CD4-positive, alpha-beta T cell treated with Interleukin-12 subunit alpha and Interleukin-12 subunit beta, for 1 hour (primary cell): ENCODE measurements around the gene POR.

ENCODE experiments used
- DNase-seq: peaks from one replicate; pipeline ENCODE4 v3.0.0-alpha.2; 2020

POR gene

GRCh38 chr7:75980430-75981202 lies 65.7 kb downstream of the POR start:
- DNase-seq, result no peak

DNA sequence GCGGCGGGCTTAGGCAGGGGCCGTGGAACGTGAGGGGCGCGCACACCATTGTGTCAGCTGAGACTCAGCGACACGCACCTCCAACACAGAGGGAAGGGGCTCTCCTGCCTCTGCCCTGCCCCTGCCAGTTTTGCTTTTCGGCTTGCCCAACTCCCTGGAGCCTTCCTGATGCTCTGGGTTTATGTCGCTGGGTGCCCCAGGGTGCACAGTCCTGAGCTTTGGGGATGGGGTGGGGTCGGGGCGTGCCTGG lies 66.2 kb downstream of the POR start:
- DNase-seq, result no peak

DNA sequence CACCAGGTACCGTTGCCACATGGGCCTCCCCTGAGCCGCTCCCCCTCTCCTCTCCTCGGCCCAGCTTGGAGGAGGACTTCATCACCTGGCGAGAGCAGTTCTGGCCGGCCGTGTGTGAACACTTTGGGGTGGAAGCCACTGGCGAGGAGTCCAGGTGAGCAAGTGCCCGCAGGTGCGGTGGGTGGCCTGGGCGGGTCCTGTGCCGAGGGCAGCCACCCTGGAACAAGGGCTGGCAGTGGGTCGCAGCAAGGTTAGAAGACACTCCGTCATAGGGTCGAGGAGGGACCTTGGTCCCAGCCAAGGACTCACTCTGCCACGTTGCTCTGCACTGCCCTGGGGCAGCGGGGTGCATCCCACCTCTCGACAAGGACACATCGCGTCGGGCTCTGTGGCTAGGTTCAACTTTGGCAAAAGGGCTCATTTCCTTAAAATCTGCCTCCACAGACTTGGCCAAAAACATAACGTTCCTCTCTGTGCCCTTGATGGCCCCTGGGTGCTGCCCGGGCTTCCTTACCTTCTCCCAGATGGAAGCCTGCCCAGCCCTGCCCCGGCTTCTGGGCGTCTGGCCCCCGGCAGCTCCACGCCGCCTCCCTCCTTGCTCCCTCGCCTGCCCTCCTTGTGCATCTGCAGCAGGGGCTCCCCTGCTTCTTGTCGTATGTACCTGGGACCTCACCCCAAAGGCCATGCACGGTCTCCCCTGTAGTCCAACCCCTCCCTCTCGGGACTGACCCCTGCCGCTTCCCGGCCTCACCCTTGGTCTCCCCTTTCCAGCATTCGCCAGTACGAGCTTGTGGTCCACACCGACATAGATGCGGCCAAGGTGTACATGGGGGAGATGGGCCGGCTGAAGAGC lies 66.7 kb downstream of the POR start:
- no peak for DNase-seq

DNA sequence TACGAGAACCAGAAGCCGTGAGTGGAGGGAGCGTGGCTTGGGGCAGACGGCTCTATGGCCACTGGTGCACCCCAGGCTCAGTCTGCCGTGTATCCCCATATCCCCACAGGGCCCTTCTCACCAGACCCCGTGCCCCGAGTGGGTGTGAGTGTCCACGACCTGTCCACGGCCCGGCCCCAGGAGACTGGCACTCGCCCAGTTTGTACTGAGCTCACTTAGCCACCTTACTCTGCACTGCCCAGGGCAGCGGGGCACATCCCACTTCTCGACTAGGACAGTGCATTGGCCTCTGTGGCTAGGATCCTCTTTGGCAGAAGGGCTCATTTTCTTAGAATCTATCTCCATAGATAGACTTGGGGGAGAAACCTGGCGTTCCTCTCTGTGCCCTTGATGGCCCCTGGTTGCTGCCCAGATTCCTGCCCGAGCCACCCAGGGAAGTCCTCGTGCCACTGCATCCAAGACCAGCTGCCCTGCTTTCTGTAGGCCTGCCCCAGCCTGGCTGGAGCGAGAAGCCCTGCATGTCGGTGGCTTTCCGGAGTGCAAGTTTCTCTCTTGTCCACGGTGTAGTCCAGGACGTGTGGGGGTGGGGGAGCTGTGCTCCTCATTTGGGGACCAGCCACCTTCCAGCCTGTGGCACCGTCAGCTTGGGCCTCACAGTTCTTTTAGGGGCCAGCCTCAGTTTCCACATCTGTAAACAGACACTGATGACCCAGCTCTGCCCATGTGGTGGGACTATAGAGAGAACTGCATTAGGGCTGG lies 67.5 kb downstream of the POR start:
- DNase-seq, result no peak

GRCh38 chr7:75983471-75984129 lies 68.6 kb downstream of the POR start:
- DNase-seq, result no peak

GRCh38 chr7:75984130-75985008 lies 69.4 kb downstream of the POR start:
- no peak for DNase-seq

GRCh38 chr7:75985009-75985517 lies 70.1 kb downstream of the POR start:
- DNase-seq, result no peak

- DNase-seq, result no peak
Observed at GRCh38 chr7:75985518-75986146, 70.7 kb downstream of the POR start.

GRCh38 chr7:75986147-75986781 lies 71.3 kb downstream of the POR start:
- DNase-seq, result no peak

DNA sequence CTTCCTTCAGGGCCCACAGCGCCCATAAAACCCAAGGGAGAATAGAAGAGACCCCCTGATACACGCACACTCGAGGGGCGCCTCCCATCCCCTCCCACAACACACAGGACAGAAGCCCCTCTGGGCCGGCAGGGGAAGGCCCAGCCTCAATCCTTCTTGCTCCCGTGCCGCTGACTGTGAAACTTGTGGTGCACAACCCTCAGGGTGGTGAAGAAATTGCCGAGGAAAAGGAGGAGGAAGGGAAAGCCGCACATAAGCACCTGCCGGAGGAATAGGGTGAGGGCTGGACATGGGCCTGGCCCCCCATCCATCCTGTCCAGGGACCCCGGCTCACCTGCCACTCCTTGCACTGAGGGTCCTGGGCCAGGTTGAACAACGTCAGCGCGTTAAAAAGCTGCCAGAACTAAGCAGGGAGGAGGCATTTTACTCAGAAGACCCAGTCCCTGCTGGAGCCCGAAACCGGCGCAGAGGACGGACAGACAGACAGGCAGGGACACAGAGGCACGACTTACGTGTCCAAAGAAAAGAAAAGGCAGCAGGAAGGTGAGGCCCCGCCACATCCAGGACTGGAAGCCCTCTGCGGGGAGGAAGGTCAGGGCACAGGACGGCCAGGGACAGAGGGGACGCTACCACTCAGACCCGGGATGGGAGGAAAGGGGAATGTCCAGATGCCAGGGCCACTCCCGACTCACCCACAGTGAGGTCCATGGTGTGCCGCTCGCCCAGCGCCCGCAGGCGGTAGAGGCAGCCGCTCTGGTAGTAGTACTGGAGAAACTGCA lies 72.3 kb downstream of the POR start:
- no peak for DNase-seq

DNA sequence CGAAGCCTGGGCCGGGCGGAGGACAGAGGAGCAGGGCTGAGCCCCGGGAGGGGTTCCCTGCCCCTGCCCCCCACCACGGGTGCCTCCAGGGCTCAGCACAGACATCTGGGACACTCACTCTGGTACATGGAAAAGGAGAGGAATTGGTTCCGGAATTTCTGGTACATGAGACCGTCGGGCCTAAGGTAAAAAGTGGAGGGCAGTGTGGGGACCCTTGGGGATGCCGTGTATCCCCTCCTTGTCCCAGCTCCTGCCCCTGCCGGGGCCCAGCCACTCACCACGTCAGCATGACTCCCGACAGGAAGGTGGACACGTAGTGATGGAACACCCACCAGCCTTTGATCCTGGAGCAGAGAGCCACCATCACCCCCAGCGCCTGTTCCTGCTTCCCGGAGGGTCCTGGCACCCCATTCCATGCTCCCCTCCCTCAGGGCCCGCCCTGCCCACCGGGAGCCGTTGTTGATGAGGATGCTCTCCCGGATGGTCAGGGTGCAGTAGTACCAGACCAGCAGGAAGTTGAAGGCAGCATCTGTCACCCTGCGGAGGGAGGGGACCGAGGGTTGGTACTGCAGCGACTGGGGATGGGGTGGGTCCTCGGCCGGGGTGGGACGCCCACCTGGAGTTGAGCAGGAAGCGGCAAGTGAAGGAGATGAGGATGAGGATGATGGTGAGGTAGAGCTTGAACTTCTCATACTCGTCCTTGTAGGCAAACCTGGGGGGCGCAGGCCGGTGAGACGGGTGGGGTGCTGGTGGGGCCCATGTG lies 73.0 kb downstream of the POR start:
- no peak for DNase-seq

- DNase-seq, result no peak
Observed at GRCh38 chr7:75988568-75989499, 73.9 kb downstream of the POR start.

DNA sequence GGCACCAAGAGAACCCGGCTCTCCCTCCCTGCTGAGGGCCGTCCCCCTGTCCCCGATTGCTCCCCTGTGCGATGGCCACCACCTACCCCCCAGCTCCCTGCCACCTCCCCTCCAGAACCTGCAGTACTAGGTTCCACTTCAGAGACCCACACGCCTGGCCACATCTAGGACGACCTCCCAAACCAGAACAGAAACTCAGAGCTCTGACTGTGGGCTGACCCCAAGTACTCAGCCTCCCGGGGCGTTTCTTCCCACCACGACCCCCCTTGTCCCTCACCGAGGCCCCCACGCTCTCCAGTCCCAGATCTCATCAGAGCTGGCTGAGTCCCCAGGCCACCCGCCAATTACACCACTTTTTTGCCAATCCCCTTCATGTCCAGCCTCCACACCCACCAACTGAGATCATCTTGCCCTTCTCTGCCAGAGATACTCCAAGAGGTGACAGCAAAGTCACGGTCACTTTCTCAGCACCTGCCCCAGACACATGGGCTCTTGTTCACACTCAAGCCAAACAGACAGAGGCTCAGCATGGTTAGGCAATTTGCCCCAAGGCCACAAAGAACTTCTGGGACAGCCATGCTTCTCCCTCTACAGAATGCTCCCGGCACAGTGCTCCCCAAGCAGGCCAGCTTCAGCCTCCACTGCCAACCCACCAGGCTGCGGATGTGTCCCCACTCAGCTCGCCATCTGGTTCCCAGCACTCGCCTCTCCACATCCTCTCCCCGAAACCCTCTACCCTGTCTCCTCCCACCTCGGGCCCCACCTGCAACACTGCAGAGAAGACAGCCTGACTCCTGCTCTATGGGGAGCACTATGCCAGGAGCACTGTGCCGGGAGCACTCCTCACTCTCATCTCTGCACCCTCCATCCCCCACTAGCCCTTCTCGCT lies 74.8 kb downstream of the POR start:
- no peak for DNase-seq

DNA sequence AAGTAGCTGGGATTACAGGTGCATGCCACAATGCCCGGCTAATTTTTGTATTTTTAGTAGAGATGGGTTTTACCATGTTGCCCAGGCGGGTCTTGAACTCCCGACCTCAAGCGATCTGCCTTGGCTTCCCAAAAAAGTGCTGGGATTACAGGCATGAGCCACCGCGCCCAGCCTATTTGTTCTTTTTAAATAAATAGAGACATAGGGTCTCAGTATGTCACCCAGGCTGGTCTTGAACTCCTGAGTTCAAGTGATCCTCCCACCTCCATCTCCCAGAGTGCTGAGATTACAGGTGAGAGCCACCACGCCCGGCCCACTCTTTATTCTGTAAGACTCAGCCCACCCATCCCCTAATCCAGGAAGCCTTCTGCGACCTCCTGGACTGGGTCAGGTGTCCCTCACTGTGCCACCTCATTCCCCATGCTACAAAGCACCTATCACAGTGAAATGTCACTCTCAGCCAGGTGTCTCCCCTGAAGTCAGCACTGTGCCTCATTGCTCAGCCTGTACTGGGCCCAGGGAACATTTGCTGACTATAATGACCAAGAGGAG lies 76.7 kb downstream of the POR start:
- no peak for DNase-seq

DNA sequence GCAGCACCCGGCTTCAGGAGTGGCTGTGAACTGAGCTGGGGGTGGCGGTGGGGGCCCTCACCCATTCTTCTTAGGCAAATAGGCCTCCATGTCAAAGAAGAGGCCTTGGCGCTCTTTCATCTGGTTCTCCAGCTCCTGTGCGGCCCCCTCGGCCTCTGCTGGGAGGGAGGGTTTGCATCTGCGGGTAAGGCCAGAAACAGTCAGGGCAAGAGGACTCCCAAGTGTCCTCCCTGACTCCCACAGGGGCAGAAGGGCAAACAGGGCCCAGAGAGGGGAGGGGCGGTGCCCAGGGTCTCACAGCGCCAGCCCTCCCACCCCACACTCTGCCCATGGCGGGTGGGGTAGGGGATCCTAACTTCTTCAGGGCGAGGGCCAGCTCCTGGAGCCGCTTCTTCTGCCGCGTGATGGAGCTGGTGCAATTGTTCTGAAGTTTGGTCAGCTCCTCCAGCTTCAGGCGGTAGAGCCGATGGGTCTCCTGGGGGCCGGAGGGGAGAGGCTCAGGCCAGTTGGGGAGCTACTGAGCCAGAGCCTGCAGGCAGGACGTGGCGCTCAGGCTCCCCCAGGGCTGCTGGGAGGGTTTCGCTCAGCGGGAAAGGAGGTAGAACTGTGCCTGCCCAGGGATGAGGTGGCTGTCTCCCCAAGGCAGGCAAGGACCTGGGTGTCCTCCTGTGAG lies 77.3 kb downstream of the POR start:
- DNase-seq, result no peak

- DNase-seq, result peak; percentile 14
Observed at GRCh38 chr7:75993689-75994387, 78.9 kb downstream of the POR start.
